Osteocyte (in vitro differentiated cells): ENCODE results near the gene CD93. TPM values are rescaled to one million over a fixed set of nuclear protein-coding genes. Genes with fewer than 3 reads are reported as not detected.

Source experiments
- DNase-seq: peaks from one replicate; pipeline ENCODE4 v3.0.0; 2021; ENCODE audit warnings: mixed read lengths; ENCODE audit not compliant: unreplicated experiment; ENCODE audit errors: extremely low spot score
- H3K27ac Mint-ChIP-seq: one replicate; pipeline ENCODE4 v1.8.0; 2021; ENCODE audit warnings: mild to moderate bottlenecking, mixed read lengths; ENCODE audit not compliant: unreplicated experiment
- H3K27me3 Mint-ChIP-seq: one replicate; pipeline ENCODE4 v1.8.0; 2021; ENCODE audit warnings: mixed read lengths; ENCODE audit not compliant: unreplicated experiment
- H3K36me3 Mint-ChIP-seq: one replicate; pipeline ENCODE4 v1.8.0; 2021; ENCODE audit warnings: mixed read lengths; ENCODE audit not compliant: unreplicated experiment
- H3K4me1 Mint-ChIP-seq: one replicate; pipeline ENCODE4 v1.8.0; 2021; ENCODE audit warnings: mixed read lengths; ENCODE audit not compliant: unreplicated experiment
- H3K4me3 Mint-ChIP-seq: one replicate; pipeline ENCODE4 v1.8.0; 2021; ENCODE audit warnings: mild to moderate bottlenecking, moderate library complexity, mixed read lengths; ENCODE audit not compliant: unreplicated experiment
- H3K9me3 Mint-ChIP-seq: one replicate; pipeline ENCODE4 v1.8.0; 2021; ENCODE audit warnings: mixed read lengths; ENCODE audit not compliant: unreplicated experiment
- CTCF ChIP-seq: fragments of 200-600 bp; sonication (generic); IDR thresholded peaks from 2 replicates; pipeline ENCODE4 v1.5.0; 2021; ENCODE audit warnings: antibody characterized with exemption, mild to moderate bottlenecking, moderate library complexity
- total RNA-seq: library from RNA; stranded (reverse); gene quantifications from 2 replicates; pipeline ENCODE4 v1.2.1, GENCODE V29; 2021

Gene CD93
- total RNA-seq, 1 donor from 2014 or later = 0.21 TPM

GRCh38 chr20:23039885-23040508, 46.1 kb downstream of the CD93 start:
- no peak for DNase-seq
- Mint-ChIP-seq H3K4me1 (peaks cover 21% of the 10 kb centered on the region), H3K4me3 (no peak overlapping the region), H3K9me3 (no peaks in the 10 kb centered on the region), H3K27ac (no peak overlapping the region), H3K36me3 (no peaks in the 10 kb centered on the region), H3K27me3 (no peaks in the 10 kb centered on the region)
- no peak for TF ChIP-seq CTCF

- no peak for TF ChIP-seq CTCF
- no peak overlapping the region for H3K27ac Mint-ChIP-seq
These were observed 46.8 kb downstream of the CD93 start for GRCh38 chr20:23039136-23039875.

GRCh38 chr20:23037017-23037481, 49.1 kb downstream of the CD93 start:
- H3K9me3 Mint-ChIP-seq = no peaks in the 10 kb centered on the region
- H3K27me3 Mint-ChIP-seq = no peaks in the 10 kb centered on the region
- peaks cover 17% of the 10 kb centered on the region for H3K4me1 Mint-ChIP-seq
- TF ChIP-seq CTCF = no peak
- H3K36me3 Mint-ChIP-seq = no peaks in the 10 kb centered on the region
- no peak overlapping the region for H3K27ac Mint-ChIP-seq
- no peak for DNase-seq
- H3K4me3 Mint-ChIP-seq = no peak overlapping the region

More at GRCh38 chr20:23039136-23039875, 46.8 kb downstream of the CD93 start:
- DNase-seq = no peak
- Mint-ChIP-seq H3K4me3 (no peak overlapping the region), H3K9me3 (no peaks in the 10 kb centered on the region), H3K27me3 (no peaks in the 10 kb centered on the region), H3K4me1 (peaks cover 19% of the 10 kb centered on the region), H3K36me3 (no peaks in the 10 kb centered on the region)

GRCh38 chr20:23036371-23036770, 49.8 kb downstream of the CD93 start:
- Mint-ChIP-seq H3K36me3 (no peaks in the 10 kb centered on the region), H3K4me3 (no peak overlapping the region), H3K4me1 (peaks cover 17% of the 10 kb centered on the region), H3K27me3 (no peaks in the 10 kb centered on the region), H3K27ac (no peak overlapping the region), H3K9me3 (no peaks in the 10 kb centered on the region)
- no peak for TF ChIP-seq CTCF
- DNase-seq = no peak

GRCh38 chr20:23035731-23036130, 50.4 kb downstream of the CD93 start:
- H3K27me3 Mint-ChIP-seq = no peaks in the 10 kb centered on the region
- no peak overlapping the region for H3K4me3 Mint-ChIP-seq
- peaks cover 17% of the 10 kb centered on the region for H3K4me1 Mint-ChIP-seq
- DNase-seq = no peak
- no peak for TF ChIP-seq CTCF
- no peaks in the 10 kb centered on the region for H3K36me3 Mint-ChIP-seq
- no peak overlapping the region for H3K27ac Mint-ChIP-seq
- H3K9me3 Mint-ChIP-seq = no peaks in the 10 kb centered on the region
